NT2/D1 (cell line): ENCODE results near the gene PTP4A1.

ENCODE experiments used
- DNase-seq: peaks from one replicate; pipeline ENCODE4 v3.0.0-alpha.2; 2011; ENCODE audit warnings: low read depth, low spot score
- H3K27me3 ChIP-seq: 2 replicates; pipeline ENCODE4 v1.6.0; 2011; ENCODE audit warnings: mild to moderate bottlenecking; ENCODE audit not compliant: insufficient read length, insufficient read depth
- H3K36me3 ChIP-seq: 2 replicates; pipeline ENCODE4 v1.6.1; 2011; ENCODE audit warnings: mild to moderate bottlenecking, low read length, mixed read lengths; ENCODE audit not compliant: insufficient read depth, insufficient read length
- H3K4me1 ChIP-seq: 2 replicates; pipeline ENCODE4 v1.5.1; 2011; ENCODE audit not compliant: insufficient read depth, insufficient read length
- H3K4me3 ChIP-seq: 2 replicates; pipeline ENCODE4 v1.5.1; 2011; ENCODE audit warnings: low read depth; ENCODE audit not compliant: insufficient read length
- H3K9ac ChIP-seq: 2 replicates; pipeline ENCODE4 v1.6.0; 2011; ENCODE audit warnings: low read depth; ENCODE audit not compliant: insufficient read length
- H3K9me3 ChIP-seq: 2 replicates; pipeline ENCODE4 v1.5.1; 2011; ENCODE audit warnings: mild to moderate bottlenecking, low read length; ENCODE audit not compliant: insufficient read depth
- SUZ12 ChIP-seq: IDR thresholded peaks from 2 replicates; pipeline ENCODE4 v1.6.1; 2011; ENCODE audit not compliant: insufficient read length, insufficient read depth; ENCODE audit errors: extremely low read depth
- YY1 ChIP-seq: IDR thresholded peaks from 2 replicates; pipeline ENCODE4 v1.6.1; 2011; ENCODE audit not compliant: insufficient read length, insufficient read depth
- ZNF274 ChIP-seq: IDR thresholded peaks from 2 replicates; pipeline ENCODE4 v1.6.1; 2011; ENCODE audit warnings: mild to moderate bottlenecking, low read depth, low read length

PTP4A1 gene

GRCh38 chr6:63589952-63590411, 17.7 kb downstream of the PTP4A1 start:
- Histone ChIP-seq H3K9ac (no peak overlapping the region), H3K9me3 (no peaks in the 10 kb centered on the region), H3K4me3 (no peak overlapping the region), H3K36me3 (no peaks in the 10 kb centered on the region), H3K27me3 (no peaks in the 10 kb centered on the region), H3K4me1 (no peaks in the 10 kb centered on the region)
- DNase-seq = no peak
- TF ChIP-seq SUZ12 (no peak), YY1 (no peak), ZNF274 (no peak)

GRCh38 chr6:63592886-63593285, 20.6 kb downstream of the PTP4A1 start:
- Histone ChIP-seq H3K4me1 (no peaks in the 10 kb centered on the region), H3K36me3 (no peaks in the 10 kb centered on the region), H3K9ac (no peak overlapping the region), H3K9me3 (no peaks in the 10 kb centered on the region), H3K4me3 (no peak overlapping the region), H3K27me3 (no peaks in the 10 kb centered on the region)
- TF ChIP-seq YY1 (no peak), SUZ12 (no peak), ZNF274 (no peak)
- DNase-seq = no peak

GRCh38 chr6:63597141-63598048, 25.1 kb downstream of the PTP4A1 start:
- Histone ChIP-seq H3K4me1 (no peaks in the 10 kb centered on the region), H3K27me3 (no peaks in the 10 kb centered on the region), H3K9me3 (no peaks in the 10 kb centered on the region), H3K4me3 (peak overlapping the region; percentile 43), H3K36me3 (no peaks in the 10 kb centered on the region), H3K9ac (no peak overlapping the region)
- no peak for TF ChIP-seq ZNF274
- no peak for TF ChIP-seq SUZ12
- no peak for TF ChIP-seq YY1
- no peak for DNase-seq

- DNase-seq = peak; percentile 25
- Histone ChIP-seq H3K4me3 (peak overlapping the region; percentile 43), H3K36me3 (no peaks in the 10 kb centered on the region), H3K27me3 (no peaks in the 10 kb centered on the region), H3K9ac (peak overlapping the region; percentile 65), H3K4me1 (no peaks in the 10 kb centered on the region), H3K9me3 (no peaks in the 10 kb centered on the region)
- TF ChIP-seq SUZ12 = no peak
- no peak for TF ChIP-seq ZNF274
- TF ChIP-seq YY1 = no peak
Observed at GRCh38 chr6:63598049-63599036, 26.1 kb downstream of the PTP4A1 start.

GRCh38 chr6:63599243-63599642, 27.0 kb downstream of the PTP4A1 start:
- Histone ChIP-seq H3K36me3 (no peaks in the 10 kb centered on the region), H3K4me1 (no peaks in the 10 kb centered on the region), H3K27me3 (no peaks in the 10 kb centered on the region), H3K9me3 (no peaks in the 10 kb centered on the region), H3K9ac (no peak overlapping the region), H3K4me3 (no peak overlapping the region)
- no peak for TF ChIP-seq YY1
- no peak for DNase-seq

GRCh38 chr6:63600136-63600535, 27.9 kb downstream of the PTP4A1 start:
- H3K4me3 ChIP-seq = no peak overlapping the region
- TF ChIP-seq SUZ12 (no peak), YY1 (no peak), ZNF274 (no peak)
- H3K9me3 ChIP-seq = no peaks in the 10 kb centered on the region
- DNase-seq = no peak
- no peaks in the 10 kb centered on the region for H3K4me1 ChIP-seq
- no peaks in the 10 kb centered on the region for H3K27me3 ChIP-seq
- H3K9ac ChIP-seq = no peak overlapping the region
- no peaks in the 10 kb centered on the region for H3K36me3 ChIP-seq

GRCh38 chr6:63609231-63609630, 37.0 kb downstream of the PTP4A1 start:
- Histone ChIP-seq H3K9ac (no peak overlapping the region), H3K9me3 (no peaks in the 10 kb centered on the region), H3K36me3 (no peaks in the 10 kb centered on the region), H3K4me3 (no peak overlapping the region), H3K4me1 (no peaks in the 10 kb centered on the region), H3K27me3 (no peaks in the 10 kb centered on the region)
- no peak for DNase-seq
- TF ChIP-seq ZNF274 (no peak), YY1 (no peak), SUZ12 (no peak)
